Hepatocyte (in vitro differentiated cells): ENCODE data around the gene NDP. TPM values are rescaled to one million over a fixed set of nuclear protein-coding genes. Genes with fewer than 3 reads are reported as not detected.

Experiments used
- DNase-seq: peaks from one replicate; pipeline ENCODE4 v3.0.0-alpha.2; 2016; ENCODE audit warnings: low spot score
- H2AFZ ChIP-seq: fragments of 200-600 bp; sonication (generic); 2 replicates; pipeline ENCODE4 v1.6.0; 2016; ENCODE audit warnings: antibody characterized with exemption, mild to moderate bottlenecking
- H3K27ac ChIP-seq: fragments of 200-600 bp; sonication (generic); 2 replicates; pipeline ENCODE4 v1.5.1; 2016; ENCODE audit warnings: mild to moderate bottlenecking
- H3K27me3 ChIP-seq: fragments of 200-600 bp; sonication (generic); 2 replicates; pipeline ENCODE4 v1.6.1; 2016
- H3K36me3 ChIP-seq: fragments of 200-600 bp; sonication (generic); replicated peaks from 2 replicates; pipeline ENCODE4 v1.5.1; 2016; ENCODE audit warnings: low read depth; ENCODE audit not compliant: insufficient read depth
- H3K4me1 ChIP-seq: fragments of 200-600 bp; sonication (generic); 2 replicates; pipeline ENCODE4 v1.5.1; 2016; ENCODE audit warnings: mild to moderate bottlenecking, moderate library complexity; ENCODE audit not compliant: insufficient read depth
- H3K4me2 ChIP-seq: fragments of 200-600 bp; sonication (generic); 2 replicates; pipeline ENCODE4 v1.6.0; 2016
- H3K4me3 ChIP-seq: fragments of 200-600 bp; sonication (generic); 2 replicates; pipeline ENCODE4 v1.5.1; 2016; ENCODE audit warnings: mild to moderate bottlenecking
- H3K79me2 ChIP-seq: fragments of 200-600 bp; sonication (generic); 2 replicates; pipeline ENCODE4 v1.6.0; 2017; ENCODE audit warnings: mild to moderate bottlenecking
- H3K9me2 ChIP-seq: fragments of 200-600 bp; sonication (generic); replicated peaks from 2 replicates; pipeline ENCODE4 v1.6.0; 2017; ENCODE audit warnings: mild to moderate bottlenecking; ENCODE audit not compliant: insufficient read depth
- H3K9me3 ChIP-seq: fragments of 200-600 bp; sonication (generic); 2 replicates; pipeline ENCODE4 v1.5.1; 2016; ENCODE audit warnings: low read depth, mild to moderate bottlenecking
- H4K20me1 ChIP-seq: fragments of 200-600 bp; sonication (generic); 2 replicates; pipeline ENCODE4 v1.6.0; 2016; ENCODE audit warnings: mild to moderate bottlenecking; ENCODE audit not compliant: insufficient read depth, poor library complexity, severe bottlenecking
- CTCF ChIP-seq: fragments of 200-600 bp; sonication (generic); IDR thresholded peaks from 2 replicates; pipeline ENCODE4 v1.5.1; 2016; ENCODE audit warnings: antibody characterized with exemption, mild to moderate bottlenecking; ENCODE audit not compliant: poor library complexity
- EZH2 ChIP-seq: fragments of 200-600 bp; sonication (generic); IDR thresholded peaks from 2 replicates; pipeline ENCODE4 v1.6.1; 2016; ENCODE audit warnings: antibody characterized with exemption, mild to moderate bottlenecking, borderline replicate concordance
- EZH2phosphoT487 ChIP-seq: fragments of 200-600 bp; sonication (generic); IDR thresholded peaks from one replicate; pipeline ENCODE4 v1.6.1; 2018; ENCODE audit warnings: antibody characterized with exemption, mild to moderate bottlenecking, low read depth, moderate library complexity; ENCODE audit not compliant: unreplicated experiment, severe bottlenecking
- WGBS: methylation state at CpG from one replicate; pipeline ENCODE4 v1.1.6; 2016; ENCODE audit warnings: low lambda C conversion rate; ENCODE audit errors: missing lambda C conversion rate; 5-methylcytosine and 5-hydroxymethylcytosine counted together
- polyA plus RNA-seq: library from polyadenylated mRNA; unstranded; fragments of >200 nt; fragmentation: Nextera tagmentation; extraction: Ambion mirVana; gene quantifications from 2 replicates; pipeline ENCODE4 v1.2.1, GENCODE V29; 2016
- total RNA-seq: library from RNA; depleted of rRNA; stranded (reverse); fragments of >200 nt; gene quantifications from 2 replicates; pipeline ENCODE4 v1.2.3, GENCODE V29; 2014

Gene NDP
- total and polyA plus RNA-seq, 2 experiments from 2014 or later: 12.2 to 16.3 TPM

- H3K9me2 ChIP-seq: no peaks in the 10 kb centered on the region
- H3K4me3 ChIP-seq: no peak overlapping the region
- H3K27ac ChIP-seq: no peak overlapping the region
- 54% methylated on average over 2 of the region's 2 CpGs for WGBS
- no peak for DNase-seq
- H3K9me3 ChIP-seq: no peaks in the 10 kb centered on the region
- no peak overlapping the region for H3K4me2 ChIP-seq
- H4K20me1 ChIP-seq: no peaks in the 10 kb centered on the region
- no peaks in the 10 kb centered on the region for H3K27me3 ChIP-seq
- TF ChIP-seq EZH2phosphoT487 (no peak), EZH2 (no peak), CTCF (no peak)
- no peak overlapping the region for H2AFZ ChIP-seq
- no peaks in the 10 kb centered on the region for H3K79me2 ChIP-seq
- no peaks in the 10 kb centered on the region for H3K4me1 ChIP-seq
- H3K36me3 ChIP-seq: no peaks in the 10 kb centered on the region
Observed at GRCh38 chrX:44010626-44011025, 37.4 kb upstream of the NDP start.

- Histone ChIP-seq H2AFZ (no peak overlapping the region), H3K27me3 (no peaks in the 10 kb centered on the region), H3K79me2 (no peaks in the 10 kb centered on the region), H3K9me2 (no peaks in the 10 kb centered on the region), H3K36me3 (no peaks in the 10 kb centered on the region), H3K4me3 (no peak overlapping the region), H3K9me3 (no peaks in the 10 kb centered on the region), H4K20me1 (no peaks in the 10 kb centered on the region), H3K4me1 (no peaks in the 10 kb centered on the region), H3K4me2 (no peak overlapping the region), H3K27ac (no peak overlapping the region)
- no peak for DNase-seq
- TF ChIP-seq EZH2 (no peak), CTCF (no peak), EZH2phosphoT487 (no peak)
- WGBS: 56% methylated on average over 1 of the region's 1 CpG
Observed at GRCh38 chrX:44006081-44006480, 32.9 kb upstream of the NDP start.

GRCh38 chrX:44003975-44004374 lies 30.8 kb upstream of the NDP start:
- no peak overlapping the region for H3K27ac ChIP-seq
- H3K4me2 ChIP-seq: no peak overlapping the region
- no peaks in the 10 kb centered on the region for H3K9me3 ChIP-seq
- no peak for DNase-seq
- WGBS: 61% methylated on average over 3 of the region's 3 CpGs
- no peak for TF ChIP-seq EZH2
- no peak overlapping the region for H2AFZ ChIP-seq
- no peaks in the 10 kb centered on the region for H3K4me1 ChIP-seq
- H3K4me3 ChIP-seq: no peak overlapping the region
- H3K9me2 ChIP-seq: no peaks in the 10 kb centered on the region
- no peaks in the 10 kb centered on the region for H4K20me1 ChIP-seq
- no peaks in the 10 kb centered on the region for H3K27me3 ChIP-seq
- no peaks in the 10 kb centered on the region for H3K79me2 ChIP-seq
- no peaks in the 10 kb centered on the region for H3K36me3 ChIP-seq

GRCh38 chrX:44002567-44002966 lies 29.4 kb upstream of the NDP start:
- Histone ChIP-seq H3K9me3 (no peaks in the 10 kb centered on the region), H3K4me3 (no peak overlapping the region), H4K20me1 (no peaks in the 10 kb centered on the region), H3K27me3 (no peaks in the 10 kb centered on the region), H3K36me3 (no peaks in the 10 kb centered on the region), H3K27ac (no peak overlapping the region), H2AFZ (no peak overlapping the region), H3K9me2 (no peaks in the 10 kb centered on the region), H3K79me2 (no peaks in the 10 kb centered on the region), H3K4me1 (no peaks in the 10 kb centered on the region), H3K4me2 (no peak overlapping the region)
- WGBS: 92% methylated on average over 1 of the region's 1 CpG
- DNase-seq: no peak
- TF ChIP-seq CTCF (no peak), EZH2phosphoT487 (no peak), EZH2 (no peak)
